AG04450 (cell line): ENCODE measurements around the gene HABP2. TPM values are rescaled to one million over a fixed set of nuclear protein-coding genes. Genes with fewer than 3 reads are reported as not detected.

Source experiments
- CTCF ChIA-PET: fragments of 300-600, 350-600 bp; formaldehyde crosslinking; extraction: SDS; loops from one replicate; lab custom pipeline; 2022; ENCODE audit warnings: antibody characterized with exemption, inconsistent platforms; lab: Charles Lee
- POLR2A ChIA-PET: fragments of 350-600 bp; formaldehyde crosslinking; extraction: SDS; loops from one replicate; lab custom pipeline; 2021; ENCODE audit warnings: antibody characterized with exemption, inconsistent platforms; lab: Yijun Ruan, JAX
- DNase-seq: peaks from one replicate; pipeline ENCODE4 v3.0.0-alpha.2; 2011; ENCODE audit warnings: low read depth, low spot score
- H3K27ac ChIP-seq: one replicate; pipeline ENCODE4 v1.5.1; 2012; ENCODE audit warnings: low read depth, low read length, control low read depth
- H3K27me3 ChIP-seq: one replicate; pipeline ENCODE4 v1.6.0; 2012; ENCODE audit warnings: low read length; ENCODE audit not compliant: control insufficient read depth, insufficient read depth
- H3K4me3 ChIP-seq: 2 replicates; pipeline ENCODE4 v1.5.1; 2011; ENCODE audit warnings: mild to moderate bottlenecking, low read depth, low read length, control low read depth
- H3K9me3 ChIP-seq: 2 replicates; pipeline ENCODE4 v1.5.1; 2012; ENCODE audit warnings: low read length; ENCODE audit not compliant: control insufficient read depth, insufficient read depth
- CTCF ChIP-seq: IDR thresholded peaks from 2 replicates; pipeline ENCODE4 v1.5.1; 2011; ENCODE audit warnings: low read depth, low read length, control low read depth, inconsistent platforms
- polyA plus RNA-seq: library from polyadenylated mRNA; depleted of rRNA; stranded (reverse); fragments of >200 nt; gene quantifications from 2 replicates; pipeline ENCODE4 v1.2.3, GENCODE V29; 2011

HABP2 gene
- polyA plus RNA-seq, 1 experiment, result not detected

DNA sequence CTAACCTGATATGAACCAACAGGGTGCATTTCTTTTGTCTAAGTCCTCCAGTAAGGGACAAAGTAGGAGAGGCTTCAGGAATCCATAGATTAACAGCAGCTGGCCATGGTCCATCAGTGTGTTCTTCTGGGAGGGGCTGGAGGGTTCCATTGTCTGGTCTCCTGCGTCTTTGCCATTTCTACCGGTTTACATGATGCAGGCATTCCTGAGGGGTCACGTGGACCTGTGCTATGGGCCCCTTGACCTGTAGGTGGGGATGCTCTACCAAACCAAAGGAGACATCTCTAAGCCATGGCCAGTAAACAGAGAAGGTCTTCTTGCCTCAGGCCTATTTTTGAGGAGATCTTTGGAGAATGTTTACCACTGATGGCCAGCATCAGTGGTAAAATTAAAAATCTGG lies 28.7 kb upstream of the HABP2 start:
- H3K9me3 ChIP-seq, result no peaks in the 10 kb centered on the region
- ChIA-PET CTCF (interaction anchor here (1.2 kb wide), 1 partner anchor 1048 kb away, joined by 3 read pairs; no protein-coding TSS in a partner anchor), POLR2A (no interaction called here)
- H3K4me3 ChIP-seq, result no peak overlapping the region
- H3K27me3 ChIP-seq, result no peaks in the 10 kb centered on the region
- no peak for DNase-seq
- no peak overlapping the region for H3K27ac ChIP-seq
- TF ChIP-seq CTCF, result no peak

DNA sequence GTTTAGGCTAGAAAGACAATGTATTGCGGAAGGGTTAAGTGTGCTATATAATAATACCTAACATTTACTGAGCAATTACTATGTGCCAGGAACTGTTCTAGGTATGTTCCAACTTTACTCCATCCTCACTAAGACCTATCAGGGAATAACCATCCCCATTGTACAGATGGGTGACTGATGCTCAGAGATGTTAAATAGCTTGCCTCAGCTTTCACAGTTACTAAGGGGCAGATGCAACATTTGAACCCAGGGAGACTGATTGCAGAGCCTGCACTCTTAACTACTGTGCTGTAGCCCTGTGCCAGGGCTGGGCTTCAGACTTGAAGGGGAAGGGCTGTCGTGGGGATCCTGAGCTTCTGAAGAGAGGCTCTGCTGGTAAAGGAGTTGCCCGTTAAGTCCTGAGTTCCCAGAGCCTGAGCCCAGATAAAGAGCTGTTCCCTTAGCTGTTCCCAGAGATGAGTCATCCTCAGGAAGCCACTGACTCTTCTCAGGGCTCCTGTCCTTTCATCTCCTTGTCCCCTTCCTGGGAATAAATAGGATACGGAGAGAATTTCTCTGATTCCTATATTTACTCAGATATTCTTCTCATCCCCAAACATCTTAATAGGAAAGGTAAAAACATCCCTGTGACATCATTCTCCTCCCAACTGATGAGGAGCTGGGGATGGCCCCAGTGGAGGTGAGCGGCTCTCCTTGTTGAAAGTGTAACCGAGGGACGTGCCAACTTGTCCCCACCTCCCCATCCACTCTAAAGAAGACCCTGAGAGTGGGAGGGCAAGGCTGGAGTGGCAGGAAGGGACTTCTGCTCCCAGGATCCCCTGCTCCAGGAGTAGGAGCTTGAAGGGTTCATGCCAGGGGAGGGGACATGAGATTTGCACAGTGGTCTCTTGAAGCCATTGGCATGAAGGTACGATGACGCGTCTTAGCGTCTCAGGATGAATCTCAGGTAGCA lies 28.0 kb upstream of the HABP2 start:
- TF ChIP-seq CTCF, result no peak
- H3K9me3 ChIP-seq, result no peaks in the 10 kb centered on the region
- POLR2A ChIA-PET, result no interaction called here
- CTCF ChIA-PET, result interaction anchor here (0.7 to 1.2 kb wide), 2 partner anchors 1049 to 1053 kb away, joined by 3 to 6 read pairs; no protein-coding TSS in a partner anchor
- H3K27me3 ChIP-seq, result no peaks in the 10 kb centered on the region
- H3K4me3 ChIP-seq, result no peak overlapping the region
- DNase-seq, result no peak
- no peak overlapping the region for H3K27ac ChIP-seq

DNA sequence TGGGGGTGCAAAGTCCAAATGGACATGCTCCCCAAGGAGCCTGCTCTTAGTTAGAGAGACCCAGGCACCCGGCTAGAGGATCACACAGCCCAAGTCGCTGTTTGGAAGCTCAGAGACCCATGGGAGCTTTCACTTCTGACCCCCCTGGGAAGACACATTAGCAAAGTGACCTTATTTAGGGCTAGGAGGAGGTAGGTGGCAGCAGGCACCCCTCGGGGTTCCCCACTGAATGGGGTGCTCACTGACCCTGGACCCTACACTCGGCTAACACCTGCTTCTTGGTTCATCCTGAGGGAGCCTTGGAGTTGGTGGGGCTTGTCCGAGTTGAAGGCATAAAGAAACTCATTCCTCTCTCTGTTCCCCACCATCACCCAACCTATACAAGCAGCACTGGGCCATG lies 27.1 kb upstream of the HABP2 start:
- no peaks in the 10 kb centered on the region for H3K27me3 ChIP-seq
- no peak for DNase-seq
- no peak overlapping the region for H3K27ac ChIP-seq
- ChIA-PET CTCF (interaction anchor here (0.7 to 1.0 kb wide), 2 partner anchors 36 to 1050 kb away, joined by 3 to 4 read pairs; no protein-coding TSS in a partner anchor), POLR2A (no interaction called here)
- H3K9me3 ChIP-seq, result no peaks in the 10 kb centered on the region
- no peak overlapping the region for H3K4me3 ChIP-seq
- no peak for TF ChIP-seq CTCF

GRCh38 chr10:113527211-113527906 lies 25.5 kb upstream of the HABP2 start:
- no peaks in the 10 kb centered on the region for H3K27me3 ChIP-seq
- no peak overlapping the region for H3K27ac ChIP-seq
- ChIA-PET POLR2A (no interaction called here), CTCF (no interaction called here)
- DNase-seq, result no peak
- no peak overlapping the region for H3K4me3 ChIP-seq
- H3K9me3 ChIP-seq, result no peaks in the 10 kb centered on the region
- TF ChIP-seq CTCF, result no peak

GRCh38 chr10:113528876-113529275 lies 24.0 kb upstream of the HABP2 start:
- no peaks in the 10 kb centered on the region for H3K9me3 ChIP-seq
- no peak for TF ChIP-seq CTCF
- no peak overlapping the region for H3K4me3 ChIP-seq
- H3K27me3 ChIP-seq, result no peaks in the 10 kb centered on the region
- CTCF ChIA-PET, result no interaction called here
- H3K27ac ChIP-seq, result no peak overlapping the region
- POLR2A ChIA-PET, result no interaction called here
- no peak for DNase-seq
